ENCODE results near the gene ABLIM3. TPM values are rescaled to one million over a fixed set of nuclear protein-coding genes. Genes with fewer than 3 reads are reported as not detected.

The ABLIM3 gene
- total RNA-seq (2014; rRNA removed; shearing (Covaris generic)), result 1.1 TPM in 1 of 2 replicates, not detected in the other

GRCh38 chr5:149141224-149141956 is at the start of gene ABLIM3:
TSS of gene ABLIM3 (plus strand) at chr5:149141493. CDS start at chr5:149142096, 603 bp downstream.
- in situ Hi-C loops (cut with HindIII; ENCODE audit: low sequenced_read_pairs), result no loop called here
- DNase-seq (ENCODE audit: low spot score), result peak; percentile 72

DNA sequence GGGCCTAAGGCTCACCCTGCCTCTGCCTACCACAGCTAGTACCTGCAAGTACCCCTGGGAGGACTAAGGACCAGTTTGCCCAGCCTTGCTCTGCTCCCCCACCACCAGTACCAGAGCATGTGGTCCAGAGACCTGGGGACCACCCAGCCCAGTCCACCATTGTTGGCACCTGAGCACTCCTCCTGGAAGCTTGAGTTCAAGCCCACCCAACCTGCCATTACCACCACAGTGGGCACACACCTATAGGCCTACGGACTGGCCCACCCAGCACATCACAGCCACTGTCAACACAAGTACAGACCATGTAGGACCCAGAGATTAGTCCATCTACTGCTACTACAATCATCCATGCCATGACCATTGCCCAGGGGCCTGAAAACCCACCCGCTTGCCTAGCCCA is 47.7 kb upstream of the ABLIM3 start:
- no peak for DNase-seq (ENCODE audit: low spot score)
- in situ Hi-C loops (cut with HindIII; ENCODE audit: low sequenced_read_pairs), result no loop called here

GRCh38 chr5:149094996-149095395 is 46.3 kb upstream of the ABLIM3 start:
- in situ Hi-C loops (cut with HindIII; ENCODE audit: low sequenced_read_pairs), result no loop called here
- no peak for DNase-seq (ENCODE audit: low spot score)

DNA sequence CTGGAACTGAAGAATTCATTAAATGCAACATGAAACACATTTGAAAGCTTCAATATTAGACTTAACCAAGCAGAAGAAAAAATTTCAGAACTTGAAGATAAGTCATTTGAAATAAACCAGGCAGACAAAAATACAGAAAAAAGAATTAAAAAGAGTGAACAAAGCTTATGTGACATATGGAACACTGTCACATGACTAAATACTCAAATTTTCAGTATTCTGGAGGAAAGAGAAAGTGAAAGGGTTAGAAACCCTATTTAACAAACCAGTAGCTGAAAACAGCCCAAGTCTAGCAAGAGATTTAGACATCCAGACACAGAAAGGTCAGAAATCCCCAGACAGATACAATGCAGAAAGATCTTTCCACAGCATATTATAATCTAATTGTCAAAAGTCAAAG is 41.4 kb upstream of the ABLIM3 start:
- in situ Hi-C loops (cut with HindIII; ENCODE audit: low sequenced_read_pairs), result no loop called here
- no peak for DNase-seq (ENCODE audit: low spot score)

DNA sequence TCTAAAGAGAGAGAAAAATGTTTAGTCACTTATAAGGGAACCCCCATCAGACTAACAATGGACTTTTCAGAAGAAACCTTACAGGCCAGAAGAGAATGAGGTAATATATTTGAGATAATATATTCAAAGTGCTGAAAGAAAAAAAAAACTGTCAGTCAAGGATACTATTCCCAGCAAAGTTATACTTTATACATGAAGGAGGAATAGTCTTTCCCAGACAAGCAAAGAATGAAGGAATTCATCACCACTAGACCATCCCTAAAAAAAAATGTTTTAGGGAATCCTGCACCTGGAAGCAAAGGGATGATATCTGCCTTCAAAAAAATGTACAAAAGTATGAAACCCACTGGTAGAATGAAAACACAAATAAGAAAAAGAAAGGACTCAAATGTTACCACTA is 41.0 kb upstream of the ABLIM3 start:
- DNase-seq (ENCODE audit: low spot score), result no peak
- in situ Hi-C loops (cut with HindIII; ENCODE audit: low sequenced_read_pairs), result no loop called here

- in situ Hi-C loops (cut with HindIII; ENCODE audit: low sequenced_read_pairs), result no loop called here
- no peak for DNase-seq (ENCODE audit: low spot score)
Measured at GRCh38 chr5:149108651-149109280, 32.5 kb upstream of the ABLIM3 start.

DNA sequence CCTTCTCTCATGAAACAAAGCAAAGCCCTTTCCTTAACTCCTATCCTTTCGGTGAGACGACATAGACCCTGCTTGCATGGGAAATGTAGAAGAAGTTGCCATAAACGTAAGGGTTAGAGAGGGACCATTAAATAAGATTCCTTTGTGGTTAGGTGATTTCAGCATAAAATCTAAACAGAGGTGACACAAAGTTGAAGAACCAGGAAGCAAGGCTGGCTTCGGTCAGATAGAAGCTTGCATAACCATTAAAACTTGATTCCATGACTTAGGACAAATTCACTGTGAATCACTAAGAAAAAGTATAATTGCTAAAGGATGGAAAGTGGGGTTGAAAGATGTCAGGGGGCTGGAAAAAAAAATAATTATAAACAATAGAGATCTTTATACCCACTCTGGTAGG is 30.9 kb upstream of the ABLIM3 start:
- DNase-seq (ENCODE audit: low spot score), result no peak
- in situ Hi-C loops (cut with HindIII; ENCODE audit: low sequenced_read_pairs), result no loop called here

- DNase-seq (ENCODE audit: low spot score), result no peak
- in situ Hi-C loops (cut with HindIII; ENCODE audit: low sequenced_read_pairs), result no loop called here
Measured at GRCh38 chr5:149113669-149114068, 27.6 kb upstream of the ABLIM3 start.

- in situ Hi-C loops (cut with HindIII; ENCODE audit: low sequenced_read_pairs), result no loop called here
- peak; percentile 88 for DNase-seq (ENCODE audit: low spot score)
Measured at GRCh38 chr5:149114403-149115312, 26.6 kb upstream of the ABLIM3 start.

DNA sequence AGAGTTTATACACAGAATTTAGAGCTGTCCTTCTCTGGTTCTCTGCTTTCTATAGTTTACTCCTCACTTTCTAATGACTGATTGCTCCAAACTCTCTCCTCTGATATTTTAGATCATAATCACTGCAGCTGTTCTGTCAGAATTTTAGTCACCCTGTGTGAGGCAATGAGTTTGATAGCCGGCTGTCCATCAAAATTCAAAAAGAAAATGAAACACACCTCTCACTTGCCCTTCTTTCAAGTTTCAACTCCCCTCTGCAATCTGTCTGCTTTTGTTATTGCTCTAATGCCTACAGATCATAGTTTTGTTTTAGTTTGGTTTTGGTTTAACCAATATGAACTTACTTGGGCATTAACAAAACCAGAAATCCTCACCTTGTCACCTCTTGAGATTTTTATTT is 23.3 kb upstream of the ABLIM3 start:
- no peak for DNase-seq (ENCODE audit: low spot score)
- in situ Hi-C loops (cut with HindIII; ENCODE audit: low sequenced_read_pairs), result no loop called here

GRCh38 chr5:149118463-149118862 is 22.8 kb upstream of the ABLIM3 start:
- in situ Hi-C loops (cut with HindIII; ENCODE audit: low sequenced_read_pairs), result no loop called here

GRCh38 chr5:149121145-149121544 is 20.1 kb upstream of the ABLIM3 start:
- in situ Hi-C loops (cut with HindIII; ENCODE audit: low sequenced_read_pairs), result no loop called here
- no peak for DNase-seq (ENCODE audit: low spot score)

More at GRCh38 chr5:149118463-149118862, 22.8 kb upstream of the ABLIM3 start:
- DNase-seq (ENCODE audit: low spot score), result no peak

- in situ Hi-C loops (cut with HindIII; ENCODE audit: low sequenced_read_pairs), result no loop called here
- no peak for DNase-seq (ENCODE audit: low spot score)
Measured at GRCh38 chr5:149123211-149123610, 18.1 kb upstream of the ABLIM3 start.

- peak; percentile 82 for DNase-seq (ENCODE audit: low spot score)
- in situ Hi-C loops (cut with HindIII; ENCODE audit: low sequenced_read_pairs), result no loop called here
Measured at GRCh38 chr5:149125386-149125891, 15.9 kb upstream of the ABLIM3 start.

DNA sequence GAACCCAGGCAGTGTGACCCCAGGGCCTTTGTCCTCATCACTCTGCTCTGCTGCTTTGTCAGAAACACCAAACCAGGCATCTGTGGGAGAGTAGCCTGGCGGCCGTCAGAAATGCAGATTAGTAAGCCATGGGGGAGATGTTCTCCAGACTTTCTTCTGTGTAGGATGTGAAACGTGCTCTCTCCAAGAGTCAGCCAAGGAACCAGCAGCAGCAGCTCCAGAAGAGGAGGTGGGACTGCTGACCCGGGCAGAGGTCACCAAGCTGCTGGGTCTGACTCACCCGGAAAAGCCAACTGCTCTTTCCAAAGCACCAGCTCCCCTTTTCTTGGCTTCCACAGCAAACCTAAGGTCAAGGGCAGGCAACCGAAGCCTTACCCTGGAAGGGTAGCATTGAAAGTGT is 14.4 kb upstream of the ABLIM3 start:
- no peak for DNase-seq (ENCODE audit: low spot score)
- in situ Hi-C loops (cut with HindIII; ENCODE audit: low sequenced_read_pairs), result no loop called here

GRCh38 chr5:149127394-149127955 is 13.8 kb upstream of the ABLIM3 start:
- in situ Hi-C loops (cut with HindIII; ENCODE audit: low sequenced_read_pairs), result no loop called here
- DNase-seq (ENCODE audit: low spot score), result no peak

GRCh38 chr5:149128023-149128875 is 13.0 kb upstream of the ABLIM3 start:
- DNase-seq (ENCODE audit: low spot score), result no peak
- in situ Hi-C loops (cut with HindIII; ENCODE audit: low sequenced_read_pairs), result no loop called here

GRCh38 chr5:149129181-149129580 is 12.1 kb upstream of the ABLIM3 start:
- in situ Hi-C loops (cut with HindIII; ENCODE audit: low sequenced_read_pairs), result no loop called here
- no peak for DNase-seq (ENCODE audit: low spot score)

Data from G401 (cell line).